OCI-LY1 (cell line): ENCODE results near the gene DHX58.

Experiments used
- CTCF ChIP-seq: fragments of 200-600 bp; sonication (generic), shearing (Covaris generic); IDR thresholded peaks from 2 replicates; pipeline ENCODE4 v1.5.1; 2017; ENCODE audit warnings: mild to moderate bottlenecking, antibody characterized with exemption, low read length, moderate library complexity, mixed read lengths
- EZH2 ChIP-seq: fragments of 200-600 bp; sonication (generic), shearing (Covaris generic); IDR thresholded peaks from 2 replicates; pipeline ENCODE4 v1.8.0; 2017; ENCODE audit warnings: borderline replicate concordance, mixed run types, mild to moderate bottlenecking, antibody characterized with exemption, low read length, moderate library complexity, mixed read lengths

DNA sequence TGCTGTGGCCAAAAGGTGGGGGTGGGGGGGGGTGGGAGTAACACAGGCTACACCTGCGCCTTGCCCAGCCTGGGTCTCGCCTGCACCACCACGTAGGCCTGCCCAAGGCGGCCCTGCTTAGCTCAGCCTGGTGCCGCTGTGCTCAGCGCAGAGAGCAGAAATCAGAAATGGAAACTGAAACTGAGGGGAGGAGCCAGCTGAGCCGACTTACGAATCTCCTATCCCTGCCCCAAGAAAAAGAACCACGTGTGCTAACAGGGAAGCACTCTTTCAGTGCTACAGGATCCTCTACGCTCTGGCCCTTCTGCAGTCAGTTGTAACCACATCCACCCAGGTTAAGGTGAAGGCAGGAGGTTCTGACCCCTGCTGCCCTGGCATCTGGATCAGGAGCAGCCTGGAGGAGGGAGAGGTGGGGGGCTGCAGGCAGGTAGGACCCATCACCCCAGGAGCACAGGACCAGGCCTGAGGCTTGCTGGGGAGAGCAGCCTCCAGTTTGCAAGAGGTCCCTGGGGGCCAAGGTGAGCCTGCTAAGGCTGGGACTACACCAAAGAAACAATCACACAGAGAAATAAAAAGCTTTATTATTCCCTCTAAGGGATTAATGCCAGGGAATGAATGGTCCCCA, at the start of gene DHX58:
- TF ChIP-seq CTCF: no peak
- no peak for TF ChIP-seq EZH2
